Stimulated activated CD8-positive, alpha-beta memory T cell treated with anti-CD3 and anti-CD28 coated beads, Interleukin-15, amount 100 ng/mL, for 4 hours (primary cell): ENCODE data around the gene CYP4B1.

Source experiments
- DNase-seq, 2 donors: peaks; one replicate each; pipeline ENCODE4 v3.0.0-alpha.2; 2020; ENCODE audit warnings: low read depth in 2 of 2

Gene CYP4B1

DNA sequence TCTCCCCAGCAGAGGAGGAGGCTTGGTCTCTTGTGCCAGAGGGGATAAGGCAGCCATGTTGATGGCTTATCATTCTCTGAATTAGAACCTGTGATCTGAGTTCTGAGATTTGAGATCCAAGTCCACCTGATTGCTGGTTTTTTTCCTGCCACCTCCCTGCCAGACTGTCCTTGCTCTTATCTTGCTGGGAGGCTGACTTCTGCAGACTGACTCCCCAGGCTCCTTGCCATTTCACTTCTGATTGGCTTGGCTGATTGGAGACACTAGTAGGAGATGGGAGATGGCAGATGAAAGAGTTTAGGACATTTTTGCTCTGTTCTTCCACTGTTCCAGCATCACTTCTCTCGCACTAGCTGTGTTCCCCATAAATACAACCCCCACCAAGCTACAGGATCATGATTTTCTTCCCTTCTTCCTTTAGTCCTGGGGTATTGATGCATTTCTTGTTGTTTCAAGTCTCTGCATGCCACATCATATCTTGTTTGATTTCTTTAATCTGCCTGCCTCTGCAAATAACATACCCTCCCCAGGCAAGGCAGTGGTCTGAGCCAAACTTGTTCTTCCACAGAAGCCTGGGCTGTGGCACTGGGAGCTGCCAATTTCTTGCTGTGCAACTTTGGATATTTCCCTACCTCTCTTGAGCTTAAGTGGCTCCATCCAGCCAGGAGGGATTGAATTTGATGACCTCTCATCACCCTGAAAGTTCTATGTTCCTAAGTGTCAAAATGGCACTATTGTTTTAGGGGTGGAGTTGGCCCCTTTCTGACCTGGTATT lies 963 bp upstream of the CYP4B1 start:
- DNase-seq = no peak

DNA sequence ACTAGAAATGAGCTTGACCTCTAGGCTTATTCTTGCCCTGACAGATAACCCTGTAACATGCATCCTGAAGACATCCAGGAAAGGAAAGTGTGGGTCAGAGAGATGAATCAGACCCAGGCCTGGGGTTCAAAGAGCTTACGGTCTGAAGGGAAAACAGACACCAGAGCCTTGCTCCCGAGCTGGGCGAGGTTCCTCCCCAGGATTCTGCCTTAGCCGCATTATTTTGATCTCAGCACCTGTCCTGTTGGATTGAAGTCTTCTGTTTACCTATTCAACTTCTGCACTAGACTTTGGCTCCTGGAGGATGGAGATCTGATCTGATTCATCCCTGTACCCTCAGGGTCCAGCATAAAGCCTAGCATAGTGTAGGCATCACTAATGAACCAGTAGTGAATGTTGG lies 1.9 kb downstream of the CYP4B1 start:
- no peak for DNase-seq

- DNase-seq = no peak
Observed at GRCh38 chr1:46801323-46802055, 2.6 kb downstream of the CYP4B1 start.

- DNase-seq = no peak
Observed at GRCh38 chr1:46802081-46802480, 3.2 kb downstream of the CYP4B1 start.

- DNase-seq = no peak
Observed at GRCh38 chr1:46802901-46803574, 4.2 kb downstream of the CYP4B1 start.

- no peak for DNase-seq
Observed at GRCh38 chr1:46804027-46804889, 5.4 kb downstream of the CYP4B1 start.

GRCh38 chr1:46804926-46805325 lies 6.1 kb downstream of the CYP4B1 start:
- DNase-seq = no peak

- DNase-seq = no peak
Observed at GRCh38 chr1:46805755-46806154, 6.9 kb downstream of the CYP4B1 start.

DNA sequence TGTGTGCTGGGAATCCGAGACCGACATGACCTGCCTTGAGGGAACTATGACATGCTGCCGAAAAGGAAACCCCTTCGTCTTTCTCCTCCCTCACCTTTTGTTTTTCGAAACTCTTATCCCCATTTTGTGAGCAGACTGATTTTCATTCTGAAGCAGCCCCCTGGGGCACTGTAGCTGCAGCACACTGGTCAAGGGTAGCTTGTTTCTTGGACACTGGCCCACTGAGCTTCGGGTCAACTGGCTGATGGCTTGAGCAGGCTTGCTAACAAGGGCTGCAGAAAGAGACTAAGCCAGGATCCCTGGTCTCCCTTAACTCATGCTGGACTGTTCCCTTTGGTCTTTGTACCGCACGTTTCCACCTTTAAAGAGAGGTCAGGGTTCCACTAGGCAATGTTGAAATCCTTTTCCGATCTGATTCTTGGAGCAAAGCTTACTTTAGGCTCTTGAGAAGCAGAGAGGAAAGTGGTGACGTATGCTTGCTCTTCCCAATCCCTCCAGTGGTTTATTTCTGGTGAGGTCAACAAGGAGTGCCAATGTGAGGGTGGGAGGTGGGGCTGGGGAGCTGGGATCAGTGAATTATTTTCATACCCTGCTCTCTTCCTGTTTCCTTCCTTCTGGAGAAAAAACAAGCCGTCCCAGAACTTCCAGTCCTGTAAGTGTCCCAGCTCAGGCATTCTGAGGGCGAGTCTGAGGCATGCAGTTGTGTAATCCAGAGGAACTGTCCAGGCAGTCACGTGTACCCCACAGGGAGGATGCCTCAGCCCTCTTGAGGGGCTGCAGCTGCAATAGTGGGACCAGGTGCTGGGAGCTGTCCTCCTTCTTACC lies 7.6 kb downstream of the CYP4B1 start:
- DNase-seq = no peak

- no peak for DNase-seq
Observed at GRCh38 chr1:46807046-46807972, 8.5 kb downstream of the CYP4B1 start.

- no peak for DNase-seq
Observed at GRCh38 chr1:46809071-46809470, 10.2 kb downstream of the CYP4B1 start.

- DNase-seq = no peak
Observed at GRCh38 chr1:46809904-46810303, 11.1 kb downstream of the CYP4B1 start.

- no peak for DNase-seq
Observed at GRCh38 chr1:46810596-46810995, 11.8 kb downstream of the CYP4B1 start.

GRCh38 chr1:46811053-46811452 lies 12.2 kb downstream of the CYP4B1 start:
- DNase-seq = no peak

DNA sequence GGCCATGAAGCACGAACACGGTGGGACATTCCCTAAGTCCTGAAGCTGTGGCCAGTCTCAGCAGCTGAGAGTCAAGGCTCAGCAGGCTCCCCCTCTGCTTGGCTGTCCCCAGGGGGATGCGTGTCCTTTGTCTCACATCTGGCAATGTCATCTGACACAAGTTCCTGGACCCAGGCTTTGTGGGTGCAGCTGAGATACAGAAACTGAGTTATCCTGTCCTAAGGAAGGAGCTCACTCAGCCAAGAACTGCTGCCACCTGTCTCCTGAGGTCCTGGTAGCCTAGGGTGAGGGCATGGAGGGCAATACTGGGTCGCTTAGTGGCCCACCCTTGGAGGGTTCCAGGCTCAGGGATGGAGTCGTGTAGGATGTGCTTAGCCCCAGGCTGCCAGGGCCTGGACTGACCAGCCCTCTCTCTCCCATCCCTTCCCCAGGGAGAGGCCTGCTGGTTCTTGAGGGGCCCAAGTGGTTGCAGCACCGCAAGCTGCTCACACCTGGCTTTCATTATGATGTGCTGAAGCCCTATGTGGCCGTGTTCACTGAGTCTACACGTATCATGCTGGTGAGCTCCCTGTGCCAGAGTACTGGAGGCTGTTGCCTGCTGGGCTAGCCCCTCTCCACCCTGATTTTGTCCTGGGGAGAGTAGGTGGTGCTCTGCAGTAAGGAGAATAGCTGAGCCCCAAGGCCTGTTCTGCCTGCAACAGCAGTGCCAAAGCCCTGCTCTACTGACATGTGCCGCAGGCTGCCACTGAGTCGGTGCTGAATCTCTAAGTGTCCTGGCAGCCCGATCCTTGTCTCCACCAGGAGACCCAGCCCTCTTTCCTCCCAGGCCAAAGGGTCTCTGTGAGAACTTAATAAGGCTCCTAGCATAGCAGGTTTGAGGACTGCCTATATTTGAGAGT lies 13.5 kb downstream of the CYP4B1 start:
- no peak for DNase-seq

GRCh38 chr1:46812996-46813857 lies 14.4 kb downstream of the CYP4B1 start:
- no peak for DNase-seq

DNA sequence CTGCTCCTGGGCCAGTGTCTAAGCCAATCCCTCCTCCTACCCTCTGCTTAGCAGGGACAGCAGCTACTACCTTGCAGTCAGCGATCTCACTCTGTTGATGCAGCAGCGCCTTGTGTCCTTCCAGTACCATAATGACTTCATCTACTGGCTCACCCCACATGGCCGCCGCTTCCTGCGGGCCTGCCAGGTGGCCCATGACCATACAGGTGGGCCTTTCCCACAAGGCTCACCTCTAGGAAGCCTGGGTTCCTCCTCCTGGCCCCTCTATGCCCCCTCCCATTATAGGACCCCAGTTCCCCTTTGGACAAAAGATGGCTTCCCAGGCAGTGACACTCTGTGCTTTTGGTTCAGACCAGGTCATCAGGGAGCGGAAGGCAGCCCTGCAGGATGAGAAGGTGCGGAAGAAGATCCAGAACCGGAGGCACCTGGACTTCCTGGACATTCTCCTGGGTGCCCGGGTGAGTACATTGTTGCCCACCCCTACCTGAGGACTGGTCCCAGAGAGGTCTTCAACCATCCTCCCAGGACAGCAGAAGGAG lies 15.1 kb downstream of the CYP4B1 start:
- DNase-seq = no peak

- no peak for DNase-seq
Observed at GRCh38 chr1:46815133-46815532, 16.3 kb downstream of the CYP4B1 start.
